Neural progenitor cell (in vitro differentiated cells): ENCODE data around the gene GBF1. TPM values are rescaled to one million over a fixed set of nuclear protein-coding genes. Genes with fewer than 3 reads are reported as not detected.

Experiments
- DNase-seq: peaks from one replicate; pipeline ENCODE4 v3.0.0-alpha.2; 2016; ENCODE audit warnings: low spot score
- H2AFZ ChIP-seq: fragments of 200-600 bp; sonication (generic); replicated peaks from 2 replicates; pipeline ENCODE4 v1.6.1; 2016; ENCODE audit warnings: antibody characterized with exemption
- H3F3A ChIP-seq: fragments of 200-600 bp; sonication (generic); 2 replicates; pipeline ENCODE4 v1.6.1; 2016; ENCODE audit warnings: antibody characterized with exemption, low read depth
- H3K27ac ChIP-seq: fragments of 200-600 bp; sonication (generic); 2 replicates; pipeline ENCODE4 v1.5.1; 2016; ENCODE audit warnings: mild to moderate bottlenecking
- H3K27me3 ChIP-seq: fragments of 200-600 bp; sonication (generic); 2 replicates; pipeline ENCODE4 v1.6.1; 2016; ENCODE audit warnings: mild to moderate bottlenecking, moderate library complexity
- H3K36me3 ChIP-seq: fragments of 200-600 bp; sonication (generic); 2 replicates; pipeline ENCODE4 v1.5.1; 2016
- H3K4me1 ChIP-seq: fragments of 200-600 bp; sonication (generic); 2 replicates; pipeline ENCODE4 v1.6.1; 2016; ENCODE audit warnings: mixed run types
- H3K4me2 ChIP-seq: fragments of 200-600 bp; sonication (generic); 2 replicates; pipeline ENCODE4 v1.6.1; 2016
- H3K4me3 ChIP-seq: fragments of 200-600 bp; sonication (generic); 2 replicates; pipeline ENCODE4 v1.5.1; 2016
- H3K79me2 ChIP-seq: fragments of 200-600 bp; sonication (generic); 2 replicates; pipeline ENCODE4 v1.6.1; 2016; ENCODE audit warnings: low read depth
- H3K9ac ChIP-seq: fragments of 200-600 bp; sonication (generic); 2 replicates; pipeline ENCODE4 v1.6.1; 2016
- H3K9me3 ChIP-seq: fragments of 200-600 bp; sonication (generic); 2 replicates; pipeline ENCODE4 v1.5.1; 2016; ENCODE audit warnings: low read depth
- H4K20me1 ChIP-seq: fragments of 200-600 bp; sonication (generic); 2 replicates; pipeline ENCODE4 v1.6.1; 2016; ENCODE audit warnings: low read depth
- H3K27ac Mint-ChIP-seq: 3 replicates; pipeline ENCODE4 v1.8.0; 2021; ENCODE audit warnings: mixed read lengths
- H3K27me3 Mint-ChIP-seq: 2 replicates; pipeline ENCODE4 v1.8.0; 2022; ENCODE audit warnings: low read depth, mild to moderate bottlenecking, inconsistent platforms, moderate library complexity, mixed read lengths; ENCODE audit not compliant: insufficient read depth
- H3K36me3 Mint-ChIP-seq: 3 replicates; pipeline ENCODE4 v1.8.0; 2021; ENCODE audit warnings: mixed read lengths
- H3K4me1 Mint-ChIP-seq: 3 replicates; pipeline ENCODE4 v1.8.0; 2021; ENCODE audit warnings: mixed read lengths
- H3K4me3 Mint-ChIP-seq: 3 replicates; pipeline ENCODE4 v1.8.0; 2021; ENCODE audit warnings: mild to moderate bottlenecking, moderate library complexity, mixed read lengths
- H3K9me3 Mint-ChIP-seq: 3 replicates; pipeline ENCODE4 v1.8.0; 2020; ENCODE audit warnings: mixed read lengths
- CTCF ChIP-seq: fragments of 200-600 bp; sonication (generic); IDR thresholded peaks from 2 replicates; pipeline ENCODE4 v1.5.1; 2017; ENCODE audit warnings: antibody characterized with exemption, mild to moderate bottlenecking
- EZH2 ChIP-seq: fragments of 200-600 bp; sonication (generic); IDR thresholded peaks from 2 replicates; pipeline ENCODE4 v1.6.1; 2017; ENCODE audit warnings: antibody characterized with exemption, mild to moderate bottlenecking, moderate library complexity
- EZH2phosphoT487 ChIP-seq: fragments of 200-600 bp; sonication (generic); IDR thresholded peaks from 2 replicates; pipeline ENCODE4 v1.6.1; 2017; ENCODE audit warnings: antibody characterized with exemption
- total RNA-seq: library from RNA; depleted of rRNA; stranded (reverse); fragments of >200 nt; gene quantifications from 2 replicates; pipeline ENCODE4 v1.2.3, GENCODE V29; 2015; ENCODE audit warnings: low replicate concordance

Gene GBF1
- total RNA-seq, 1 donor from 2014 or later = 23.5 TPM

DNA sequence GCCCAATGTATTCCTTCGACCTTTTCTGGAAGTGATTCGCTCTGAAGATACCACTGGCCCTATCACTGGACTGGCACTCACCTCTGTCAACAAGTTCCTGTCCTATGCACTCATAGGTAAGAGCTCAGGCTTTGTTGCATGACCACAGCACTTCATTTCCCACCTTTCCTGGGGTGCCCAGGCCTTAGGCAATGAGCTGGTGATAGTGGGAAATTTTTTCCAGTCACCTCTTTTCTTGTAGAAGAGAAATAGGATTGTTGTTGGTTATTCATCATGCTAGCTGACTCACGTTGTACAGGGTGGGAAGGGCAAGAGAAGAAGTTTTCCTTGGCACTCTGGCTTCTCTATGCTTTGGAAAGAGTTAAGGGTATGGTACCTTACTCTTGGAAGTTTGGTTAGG lies 98.7 kb downstream of the GBF1 start:
- Mint-ChIP-seq H3K36me3 (peaks cover 8% of the 10 kb centered on the region), H3K27me3 (peaks cover 2% of the 10 kb centered on the region), H3K9me3 (no peaks in the 10 kb centered on the region), H3K27ac (no peak overlapping the region), H3K4me1 (peaks cover 11% of the 10 kb centered on the region), H3K4me3 (no peak overlapping the region)
- Histone ChIP-seq H3K27ac (no peak overlapping the region), H3K9me3 (no peaks in the 10 kb centered on the region), H4K20me1 (peaks cover 27% of the 10 kb centered on the region), H2AFZ (no peak overlapping the region), H3K79me2 (no peaks in the 10 kb centered on the region), H3K4me2 (no peak overlapping the region), H3F3A (peaks cover 33% of the 10 kb centered on the region), H3K36me3 (no peaks in the 10 kb centered on the region), H3K4me3 (no peak overlapping the region), H3K9ac (no peak overlapping the region), H3K27me3 (no peaks in the 10 kb centered on the region), H3K4me1 (peaks cover 12% of the 10 kb centered on the region)
- DNase-seq = no peak
- TF ChIP-seq EZH2 = no peak
- TF ChIP-seq CTCF = no peak
- no peak for TF ChIP-seq EZH2phosphoT487

DNA sequence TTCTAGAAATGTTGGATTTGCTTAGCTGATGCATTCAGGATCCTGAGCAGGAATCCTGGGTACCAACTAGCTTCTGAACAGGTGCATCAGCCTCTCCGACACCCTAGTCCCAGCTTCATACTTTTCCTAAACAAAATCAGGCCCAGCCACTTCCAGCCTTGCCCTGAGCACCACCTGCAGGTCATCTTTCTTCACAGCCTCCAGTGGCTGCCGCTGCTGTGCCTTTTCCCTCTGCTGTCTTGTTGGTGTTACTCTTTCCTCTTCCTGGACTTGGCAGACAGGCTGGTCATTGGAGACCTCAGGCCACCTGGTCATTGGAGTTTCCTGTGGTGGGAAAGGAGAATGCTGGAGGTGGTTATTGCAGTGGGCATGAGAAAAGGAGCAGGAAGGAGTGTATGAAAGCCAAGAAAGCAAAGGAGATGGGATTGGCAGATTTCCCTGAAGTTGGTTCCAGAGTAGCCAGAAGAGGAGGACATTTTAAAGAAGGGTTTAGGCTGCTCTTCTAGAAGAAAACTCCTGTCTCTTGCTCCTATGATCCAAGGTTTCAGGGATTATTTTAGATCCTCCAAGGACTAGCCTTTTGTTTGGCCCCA lies 102.0 kb downstream of the GBF1 start:
- DNase-seq = peak; percentile 82
- Histone ChIP-seq H3F3A (peaks cover 30% of the 10 kb centered on the region), H4K20me1 (peaks cover 46% of the 10 kb centered on the region), H2AFZ (no peak overlapping the region), H3K4me1 (peaks cover 10% of the 10 kb centered on the region), H3K9me3 (no peaks in the 10 kb centered on the region), H3K36me3 (no peaks in the 10 kb centered on the region), H3K4me3 (no peak overlapping the region), H3K27ac (no peak overlapping the region), H3K79me2 (no peaks in the 10 kb centered on the region), H3K27me3 (no peaks in the 10 kb centered on the region), H3K9ac (no peak overlapping the region), H3K4me2 (no peak overlapping the region)
- Mint-ChIP-seq H3K27me3 (peaks cover 4% of the 10 kb centered on the region), H3K27ac (no peak overlapping the region), H3K4me1 (peaks cover 11% of the 10 kb centered on the region), H3K9me3 (no peaks in the 10 kb centered on the region), H3K4me3 (no peak overlapping the region), H3K36me3 (peaks cover 12% of the 10 kb centered on the region)
- TF ChIP-seq CTCF (peak; percentile 82), EZH2phosphoT487 (no peak)

GRCh38 chr10:102352066-102352715 lies 106.9 kb downstream of the GBF1 start:
- H3K4me1 Mint-ChIP-seq = peaks cover 3% of the 10 kb centered on the region
- H3K27me3 Mint-ChIP-seq = peaks cover 2% of the 10 kb centered on the region
- H3K36me3 ChIP-seq = no peaks in the 10 kb centered on the region
- peak; percentile 99 for TF ChIP-seq CTCF
- TF ChIP-seq EZH2 = no peak
- no peaks in the 10 kb centered on the region for H3K4me1 ChIP-seq
- H3K9me3 Mint-ChIP-seq = no peaks in the 10 kb centered on the region
- peaks cover 6% of the 10 kb centered on the region for H3F3A ChIP-seq
- H3K27ac ChIP-seq = no peak overlapping the region
- H3K4me3 ChIP-seq = no peak overlapping the region
- no peaks in the 10 kb centered on the region for H3K27me3 ChIP-seq
- no peak overlapping the region for H3K9ac ChIP-seq
- H3K27ac Mint-ChIP-seq = no peak overlapping the region
- H3K36me3 Mint-ChIP-seq = peaks cover 15% of the 10 kb centered on the region
- no peak overlapping the region for H3K4me2 ChIP-seq
- no peaks in the 10 kb centered on the region for H3K79me2 ChIP-seq
- DNase-seq = peak; percentile 83
- H3K9me3 ChIP-seq = no peaks in the 10 kb centered on the region
- H4K20me1 ChIP-seq = peaks cover 39% of the 10 kb centered on the region
- no peak overlapping the region for H2AFZ ChIP-seq
- peak overlapping the region; percentile 64 for H3K4me3 Mint-ChIP-seq
